Stimulated activated CD8-positive, alpha-beta memory T cell treated with anti-CD3 and anti-CD28 coated beads, Interleukin-15, amount 100 ng/mL, for 48 hours (primary cell): ENCODE data around the gene RPS17.
"Not testable (repeated sequence)": the region's sequence is repeated elsewhere in the genome, so short reads cannot be mapped to it uniquely, and the experiment has no call there.

Experiments
- DNase-seq, 2 donors: peaks; one replicate each; pipeline ENCODE4 v3.0.0-alpha.2; 2020; ENCODE audit warnings: low read depth in 2 of 2

Gene RPS17

GRCh38 chr15:82545478-82545877 is 5.2 kb upstream of the RPS17 start:
- no peak for DNase-seq

- no peak for DNase-seq
These were observed 4.7 kb upstream of the RPS17 start for GRCh38 chr15:82545002-82545401.

GRCh38 chr15:82544431-82544830 is 4.2 kb upstream of the RPS17 start:
- DNase-seq = no peak

- DNase-seq = no peak
These were observed 2.9 kb upstream of the RPS17 start for GRCh38 chr15:82543160-82543559.

GRCh38 chr15:82540984-82541431 is 751 bp upstream of the RPS17 start:
- DNase-seq = no peak

GRCh38 chr15:82539691-82540054 is 584 bp downstream of the RPS17 start:
- DNase-seq = no peak

- DNase-seq = no peak
These were observed 1.1 kb downstream of the RPS17 start for GRCh38 chr15:82538961-82539690.

- DNase-seq = no peak
These were observed 2.8 kb downstream of the RPS17 start for GRCh38 chr15:82537351-82537908.

- DNase-seq = no peak
These were observed 3.6 kb downstream of the RPS17 start for GRCh38 chr15:82536409-82537350.

GRCh38 chr15:82535566-82536408 is 4.5 kb downstream of the RPS17 start:
- no peak for DNase-seq

- DNase-seq = not testable (repeated sequence)
These were observed 5.1 kb downstream of the RPS17 start for GRCh38 chr15:82535151-82535550.

GRCh38 chr15:82534457-82534861 is 5.8 kb downstream of the RPS17 start:
- DNase-seq = not testable (repeated sequence)

GRCh38 chr15:82533801-82534200 is 6.5 kb downstream of the RPS17 start:
- no peak for DNase-seq

- no peak for DNase-seq
These were observed 7.2 kb downstream of the RPS17 start for GRCh38 chr15:82532991-82533481.

- no peak for DNase-seq
These were observed 7.8 kb downstream of the RPS17 start for GRCh38 chr15:82532383-82532990.

- no peak for DNase-seq
These were observed 8.5 kb downstream of the RPS17 start for GRCh38 chr15:82531496-82532382.

- DNase-seq = peak; percentile 38 to 49
These were observed 9.5 kb downstream of the RPS17 start for GRCh38 chr15:82530606-82531379.

GRCh38 chr15:82530006-82530405 is 10.3 kb downstream of the RPS17 start:
- no peak for DNase-seq

GRCh38 chr15:82513587-82513986 is 26.7 kb downstream of the RPS17 start:
- not testable (repeated sequence) for DNase-seq
